GM23338 (cell line): ENCODE data around the gene TNS3. TPM values are rescaled to one million over a fixed set of nuclear protein-coding genes. Genes with fewer than 3 reads are reported as not detected.

ENCODE experiments used
- ATAC-seq: fragments of 200-7000 bp; cut with Tn5 transposase; 3 replicates; pipeline ENCODE4 v1.9.1; 2020
- DNase-seq: peaks from one replicate; pipeline ENCODE4 v3.0.0-alpha.2; 2015; ENCODE audit warnings: low spot score
- H2AFZ ChIP-seq: fragments of 200-600 bp; sonication (generic); 2 replicates; pipeline ENCODE4 v1.8.0; 2016; ENCODE audit warnings: antibody characterized with exemption, mild to moderate bottlenecking, moderate library complexity
- H3F3A ChIP-seq: fragments of 200-600 bp; sonication (generic); replicated peaks from 2 replicates; pipeline ENCODE4 v1.8.0; 2017; ENCODE audit warnings: antibody characterized with exemption, mixed run types, low read depth
- H3K27ac ChIP-seq: fragments of 200-600 bp; sonication (generic); 2 replicates; pipeline ENCODE4 v1.6.1; 2016; ENCODE audit warnings: low read depth
- H3K27me3 ChIP-seq: fragments of 200-600 bp; sonication (generic); 2 replicates; pipeline ENCODE4 v1.8.0; 2016; ENCODE audit warnings: mild to moderate bottlenecking, mixed run types, moderate library complexity; ENCODE audit not compliant: insufficient read depth
- H3K36me3 ChIP-seq: fragments of 200-600 bp; sonication (generic); 2 replicates; pipeline ENCODE4 v1.8.0; 2016; ENCODE audit warnings: mild to moderate bottlenecking; ENCODE audit not compliant: insufficient read depth
- H3K4me1 ChIP-seq: fragments of 200-600 bp; sonication (generic); 2 replicates; pipeline ENCODE4 v1.8.0; 2016; ENCODE audit warnings: mild to moderate bottlenecking, moderate library complexity; ENCODE audit not compliant: insufficient read depth
- H3K4me2 ChIP-seq: fragments of 200-600 bp; sonication (generic); 2 replicates; pipeline ENCODE4 v1.7.1; 2017; ENCODE audit warnings: mixed run types
- H3K4me3 ChIP-seq: fragments of 200-600 bp; sonication (generic); 2 replicates; pipeline ENCODE4 v1.6.1; 2016; ENCODE audit warnings: mixed run types
- H3K79me2 ChIP-seq: fragments of 200-600 bp; sonication (generic); replicated peaks from 2 replicates; pipeline ENCODE4 v1.8.0; 2017; ENCODE audit warnings: mild to moderate bottlenecking; ENCODE audit not compliant: insufficient read depth
- H3K9me2 ChIP-seq: fragments of 200-600 bp; sonication (generic); 2 replicates; pipeline ENCODE4 v1.8.0; 2017; ENCODE audit not compliant: insufficient read depth
- H4K20me1 ChIP-seq: fragments of 200-600 bp; sonication (generic); replicated peaks from 2 replicates; pipeline ENCODE4 v1.8.0; 2017; ENCODE audit warnings: mild to moderate bottlenecking; ENCODE audit not compliant: insufficient read depth
- H3K27ac Mint-ChIP-seq: 2 replicates; pipeline ENCODE4 v1.8.0; 2020; ENCODE audit warnings: inconsistent platforms, mild to moderate bottlenecking, moderate library complexity, mixed read lengths
- H3K27me3 Mint-ChIP-seq: 3 replicates; pipeline ENCODE4 v1.8.0; 2022; ENCODE audit warnings: low read depth, mild to moderate bottlenecking, moderate library complexity, mixed read lengths, inconsistent platforms; ENCODE audit not compliant: insufficient read depth, poor library complexity
- H3K36me3 Mint-ChIP-seq: 3 replicates; pipeline ENCODE4 v1.8.0; 2021; ENCODE audit warnings: low read depth, mild to moderate bottlenecking, inconsistent platforms, moderate library complexity, mixed read lengths
- H3K4me1 Mint-ChIP-seq: 3 replicates; pipeline ENCODE4 v1.8.0; 2020; ENCODE audit warnings: mild to moderate bottlenecking, inconsistent platforms, mixed read lengths
- H3K4me3 Mint-ChIP-seq: 3 replicates; pipeline ENCODE4 v1.8.0; 2021; ENCODE audit warnings: moderate library complexity, mild to moderate bottlenecking, inconsistent platforms, mixed read lengths
- H3K9me3 Mint-ChIP-seq: 3 replicates; pipeline ENCODE4 v1.8.0; 2020; ENCODE audit warnings: moderate library complexity, mild to moderate bottlenecking, inconsistent platforms, mixed read lengths
- CREB1 ChIP-seq: fragments of 250-450 bp; sonication (Bioruptor Pico); IDR thresholded peaks from 2 replicates; pipeline ENCODE4 v1.5.0; 2020; ENCODE audit warnings: low read depth, mild to moderate bottlenecking, moderate library complexity
- CTCF ChIP-seq, 2 experiments: fragments of 200-600 bp in 1 of 2; sonication (generic) in 1 of 2; conservative IDR thresholded peaks; 2 replicates each; pipeline versions ENCODE4 v1.5.1 to v1.6.1; 2016 to 2017; ENCODE audit warnings: antibody characterized with exemption in 2 of 2, low read depth in 2 of 2, mild to moderate bottlenecking in 2 of 2, moderate library complexity in 1 of 2
- ETS1 ChIP-seq: IDR thresholded peaks from 2 replicates; pipeline ENCODE4 v1.6.1; 2016; ENCODE audit warnings: antibody characterized with exemption
- EZH2 ChIP-seq: fragments of 200-600 bp; sonication (generic); IDR thresholded peaks from one replicate; pipeline ENCODE4 v1.8.0; 2017; ENCODE audit warnings: antibody characterized with exemption, mild to moderate bottlenecking, low read depth; ENCODE audit not compliant: unreplicated experiment
- EZH2phosphoT487 ChIP-seq: fragments of 200-600 bp; sonication (generic); IDR thresholded peaks from one replicate; pipeline ENCODE4 v1.8.1; 2018; ENCODE audit warnings: antibody characterized with exemption; ENCODE audit not compliant: unreplicated experiment
- JUNB ChIP-seq: IDR thresholded peaks from one replicate; pipeline ENCODE4 v1.6.1; 2016; ENCODE audit warnings: antibody characterized with exemption; ENCODE audit not compliant: unreplicated experiment
- NANOG ChIP-seq: IDR thresholded peaks from 2 replicates; pipeline ENCODE4 v1.6.1; 2016; ENCODE audit warnings: antibody characterized with exemption, borderline replicate concordance
- POLR2AphosphoS5 ChIP-seq: IDR thresholded peaks from 2 replicates; pipeline ENCODE4 v1.6.1; 2016; ENCODE audit warnings: antibody characterized with exemption, low read depth
- REST ChIP-seq: IDR thresholded peaks from one replicate; pipeline ENCODE4 v1.6.1; 2018; ENCODE audit warnings: antibody characterized with exemption; ENCODE audit not compliant: unreplicated experiment
- STAT1 ChIP-seq: IDR thresholded peaks from one replicate; pipeline ENCODE4 v1.6.1; 2016; ENCODE audit warnings: antibody characterized with exemption; ENCODE audit not compliant: unreplicated experiment
- ZNF331 ChIP-seq: fragments of 250-450 bp; sonication (Bioruptor Pico); IDR thresholded peaks from 2 replicates; pipeline ENCODE4 v1.5.0; 2020; ENCODE audit warnings: low read depth, mild to moderate bottlenecking, moderate library complexity
- polyA plus RNA-seq: library from polyadenylated mRNA; unstranded; fragments of >200 nt; fragmentation: Nextera tagmentation; extraction: Ambion mirVana; gene quantifications from 2 replicates; pipeline ENCODE4 v1.2.1, GENCODE V29; 2016
- total RNA-seq: library from RNA; depleted of rRNA; stranded (reverse); fragments of >200 nt; shearing (Covaris generic); gene quantifications from 2 replicates; pipeline ENCODE4 v1.2.3, GENCODE V29; 2014

The TNS3 gene
- total and polyA plus RNA-seq, 2 experiments from 2014 or later, result 6.2 to 28.7 TPM

- no peak for TF ChIP-seq REST
- TF ChIP-seq EZH2, result no peak
- no peak for TF ChIP-seq ETS1
- TF ChIP-seq EZH2phosphoT487, result no peak
- no peak for TF ChIP-seq JUNB
- no peak for TF ChIP-seq CREB1
- no peak for TF ChIP-seq CTCF (conservative IDR thresholded peaks at IDR 0.05; ENCODE audit: low read depth in 2 of 2)
- no peak for TF ChIP-seq NANOG
Observed at GRCh38 chr7:47433564-47433895, 148.4 kb downstream of the TNS3 start (continued).

- Histone ChIP-seq H4K20me1 (no peaks in the 10 kb centered on the region), H3K4me2 (no peak overlapping the region), H3K27me3 (no peaks in the 10 kb centered on the region), H3K27ac (no peak overlapping the region), H3K36me3 (no peaks in the 10 kb centered on the region), H3K9me2 (no peaks in the 10 kb centered on the region), H3K79me2 (no peaks in the 10 kb centered on the region), H3K4me3 (no peak overlapping the region), H2AFZ (no peak overlapping the region), H3F3A (no peaks in the 10 kb centered on the region), H3K4me1 (no peaks in the 10 kb centered on the region)
- no peak overlapping the region for H3K27ac Mint-ChIP-seq
- no peaks in the 10 kb centered on the region for H3K9me3 Mint-ChIP-seq
- no peaks in the 10 kb centered on the region for H3K36me3 Mint-ChIP-seq
- ATAC-seq (no peak), DNase-seq (no peak)
- no peaks in the 10 kb centered on the region; the same call in 2 of the 3 replicates for H3K4me1 Mint-ChIP-seq
- H3K27me3 Mint-ChIP-seq, result peaks cover 2% of the 10 kb centered on the region
- H3K4me3 Mint-ChIP-seq, result no peak overlapping the region
- TF ChIP-seq ZNF331 (no peak), EZH2 (no peak), JUNB (no peak), STAT1 (no peak), CREB1 (no peak), EZH2phosphoT487 (no peak), POLR2AphosphoS5 (no peak)
Observed at GRCh38 chr7:47432671-47433563, 149.0 kb downstream of the TNS3 start.
